PC-9 (cell line): ENCODE data around the gene TANC1.

Experiments
- CTCF ChIP-seq: fragments of 200-600 bp; sonication (generic); conservative IDR thresholded peaks from 2 replicates; pipeline ENCODE4 v1.6.1; 2017; ENCODE audit warnings: mixed run types, antibody characterized with exemption, mild to moderate bottlenecking, moderate library complexity
- EZH2 ChIP-seq: fragments of 200-600 bp; sonication (generic); IDR thresholded peaks from 2 replicates; pipeline ENCODE4 v1.8.0; 2017; ENCODE audit warnings: antibody characterized with exemption, low read depth

DNA sequence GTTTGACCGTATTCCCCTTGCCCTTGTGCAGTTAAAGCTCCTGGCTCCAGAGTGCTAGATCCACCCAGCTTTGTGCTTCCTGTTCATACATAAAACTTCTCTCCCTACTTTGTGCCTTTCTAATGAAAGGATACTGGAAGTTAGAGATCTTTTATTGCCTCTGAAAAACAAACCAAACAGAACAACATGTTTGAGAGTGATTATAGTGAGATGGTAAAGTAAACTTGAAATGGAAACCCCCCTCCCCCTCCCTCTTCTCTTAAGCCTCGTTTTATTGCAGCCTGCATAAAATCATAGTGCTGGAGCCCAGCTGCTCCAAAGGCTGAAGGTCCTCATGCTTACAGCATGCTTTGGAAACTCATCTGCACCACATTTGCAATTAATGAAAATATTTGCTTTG is 125.1 kb downstream of the TANC1 start:
- TF ChIP-seq EZH2 = no peak
- no peak for TF ChIP-seq CTCF
